ENCODE results near the gene AKAP10. TPM values are rescaled to one million over a fixed set of nuclear protein-coding genes. Genes with fewer than 3 reads are reported as not detected.

The AKAP10 gene
- total RNA-seq, 1 experiment from 2014 or later, result 39.9 TPM

Other genes starting within 250 kb of the AKAP10 start
- gene ALDH3A1, start 229.5 kb downstream of the AKAP10 start, total RNA-seq (2022), result 7.1 and 8.3 TPM in 2 replicates
- gene ULK2, start 109.9 kb downstream of the AKAP10 start, total RNA-seq (2022), result 7.5 and 9.2 TPM in 2 replicates
- gene SPECC1, start 31.5 kb upstream of the AKAP10 start, total RNA-seq (2022), result 111 and 123 TPM in 2 replicates

Measured in Caco-2 (cell line).